Hematopoietic multipotent progenitor cell treated with erythropoietin and hydrocortisone succinate and interleukin-3 and kit ligand, for 15 days (in vitro differentiated cells): ENCODE measurements around the gene CXCL1.

Source experiments
- DNase-seq: peaks from one replicate; pipeline ENCODE4 v3.0.0-alpha.2; 2015; ENCODE audit warnings: low spot score

CXCL1 gene

GRCh38 chr4:73918058-73918457, 48.9 kb downstream of the CXCL1 start:
- DNase-seq: no peak

GRCh38 chr4:73919691-73920090, 50.5 kb downstream of the CXCL1 start:
- DNase-seq: no peak
